ENCODE measurements around the gene PAQR8. TPM values are rescaled to one million over a fixed set of nuclear protein-coding genes. Genes with fewer than 3 reads are reported as not detected.
A peak's percentile ranks its signal among the peaks of the same experiment; 100 is the strongest.

Gene PAQR8
- total RNA-seq, 1 donor from 2014 or later, result 5.8 TPM

- Histone ChIP-seq H3K9me3 (no peaks in the 10 kb centered on the region), H3K27ac (no peak overlapping the region), H3K4me1 (peaks cover 4% of the 10 kb centered on the region), H3K4me3 (no peak overlapping the region), H3K36me3 (no peaks in the 10 kb centered on the region), H3K27me3 (no peaks in the 10 kb centered on the region)
- intact Hi-C loops (cut with DNase I), result no loop called here
- DNase-seq (no peak), ATAC-seq (no peak)
- no peak for TF ChIP-seq CTCF (IDR thresholded peaks at IDR 0.05)
These were observed 24.2 kb upstream of the PAQR8 start for GRCh38 chr6:52337633-52338290.

- DNase-seq (no peak), ATAC-seq (no peak)
- H3K36me3 ChIP-seq, result no peaks in the 10 kb centered on the region
- no peak for TF ChIP-seq CTCF (IDR thresholded peaks at IDR 0.05)
- no peak overlapping the region for H3K4me3 ChIP-seq
- H3K4me1 ChIP-seq, result no peaks in the 10 kb centered on the region
- H3K9me3 ChIP-seq, result no peaks in the 10 kb centered on the region
- no peak overlapping the region for H3K27ac ChIP-seq
- intact Hi-C loops (cut with DNase I), result no loop called here
- H3K27me3 ChIP-seq, result no peaks in the 10 kb centered on the region
These were observed 21.4 kb upstream of the PAQR8 start for GRCh38 chr6:52340603-52340880.

- ATAC-seq (peak; percentile 59), DNase-seq (no peak)
- Histone ChIP-seq H3K9me3 (no peaks in the 10 kb centered on the region), H3K4me1 (no peaks in the 10 kb centered on the region), H3K36me3 (no peaks in the 10 kb centered on the region), H3K4me3 (no peak overlapping the region), H3K27ac (no peak overlapping the region), H3K27me3 (no peaks in the 10 kb centered on the region)
- no peak for TF ChIP-seq CTCF (IDR thresholded peaks at IDR 0.05)
- intact Hi-C loops (cut with DNase I), result no loop called here
These were observed 20.2 kb upstream of the PAQR8 start for GRCh38 chr6:52341561-52342260.

- no peak for TF ChIP-seq CTCF (IDR thresholded peaks at IDR 0.05)
- Histone ChIP-seq H3K27me3 (no peaks in the 10 kb centered on the region), H3K36me3 (no peaks in the 10 kb centered on the region), H3K4me1 (no peaks in the 10 kb centered on the region), H3K4me3 (no peak overlapping the region), H3K27ac (no peak overlapping the region), H3K9me3 (no peaks in the 10 kb centered on the region)
- ATAC-seq (no peak), DNase-seq (no peak)
- intact Hi-C loops (cut with DNase I), result no loop called here
These were observed 16.6 kb upstream of the PAQR8 start for GRCh38 chr6:52345311-52345710.

- Histone ChIP-seq H3K4me3 (no peak overlapping the region), H3K9me3 (no peaks in the 10 kb centered on the region), H3K27me3 (no peaks in the 10 kb centered on the region), H3K4me1 (no peaks in the 10 kb centered on the region), H3K36me3 (no peaks in the 10 kb centered on the region), H3K27ac (no peak overlapping the region)
- no peak for DNase-seq
- ATAC-seq, result no peak
- intact Hi-C loops (cut with DNase I), result no loop called here
- no peak for TF ChIP-seq CTCF (IDR thresholded peaks at IDR 0.05)
These were observed 15.4 kb upstream of the PAQR8 start for GRCh38 chr6:52346503-52346902.

All from upper lobe of right lung (tissue), 1 donor.